Tibial artery (tissue), 4 donors: Measurements from ENCODE around the gene EPB41L2.

Source experiments
- DNase-seq, 2 donors: peaks; one replicate each; pipeline ENCODE4 v3.0.0-alpha.2; 2019
- H3K27ac ChIP-seq, 2 donors: fragments of 200-600 bp; sonication (generic) in 1 of 2; 1 replicate in 1 of 2; 2 replicates in 1 of 2; pipeline ENCODE4 v1.5.1; 2018 to 2019; ENCODE audit warnings: mild to moderate bottlenecking in 1 of 2
- H3K27me3 ChIP-seq, 2 donors: fragments of 200-600 bp; sonication (generic) in 1 of 2; one replicate each; pipeline versions ENCODE4 v1.5.1 to v1.6.0; 2016 to 2019
- H3K36me3 ChIP-seq, 3 donors: fragments of 200-600 bp; sonication (generic) in 2 of 3; one replicate each; pipeline ENCODE4 v1.5.1; 2016 to 2019; ENCODE audit warnings: mild to moderate bottlenecking in 2 of 3
- H3K4me1 ChIP-seq, 4 donors: fragments of 200-600 bp; sonication (generic) in 2 of 4; 1 replicate in 3 of 4; 2 replicates in 1 of 4; pipeline ENCODE4 v1.5.1; 2016 to 2019
- H3K4me3 ChIP-seq, 2 donors: fragments of 200-600 bp; sonication (generic) in 1 of 2; 1 replicate in 1 of 2; 2 replicates in 1 of 2; pipeline ENCODE4 v1.5.1; 2018 to 2019; ENCODE audit warnings: mild to moderate bottlenecking in 2 of 2
- H3K9me3 ChIP-seq, 3 donors: fragments of 200-600 bp; sonication (generic) in 1 of 3; one replicate each; pipeline ENCODE4 v1.5.1; 2016 to 2019
- CTCF ChIP-seq, 2 experiments: fragments of 200-600 bp in 1 of 2; fragments of 450-650 bp in 1 of 2; IDR thresholded peaks; one replicate each; pipeline ENCODE4 v1.5.1; 2017 to 2019; ENCODE audit warnings: antibody characterized with exemption in 2 of 2, mild to moderate bottlenecking in 1 of 2, moderate library complexity in 1 of 2
- intact Hi-C: fragments of 100-400 bp; cut with DNase I; formaldehyde crosslinking; loops from one replicate; pipeline ENCODE4 v1.15.0; 2023; ENCODE audit warnings: low total_unique reads

EPB41L2 gene

DNA sequence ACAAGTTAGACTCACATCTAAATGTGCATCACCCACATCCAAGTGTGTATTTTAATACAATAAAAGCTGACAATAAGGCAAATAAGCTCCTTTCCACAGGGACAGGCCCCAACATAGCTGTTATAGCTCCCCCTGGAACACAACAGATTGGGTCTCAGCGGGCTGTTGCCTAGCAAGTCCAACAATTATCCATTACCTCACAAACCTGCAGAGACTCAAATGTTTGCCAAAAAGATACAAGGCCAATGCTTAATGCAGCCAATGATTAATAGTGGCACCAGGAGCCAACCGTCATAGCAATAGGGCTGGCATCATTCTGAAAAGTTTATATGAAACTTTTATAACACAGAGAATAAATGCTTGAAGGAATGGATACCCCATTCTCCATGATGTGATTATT is 35.7 kb downstream of the EPB41L2 start:
- Histone ChIP-seq H3K4me1 (peaks cover 0 to 4% (median 0%) of the 10 kb centered on the region in 4 donors), H3K4me3 (no peak overlapping the region), H3K9me3 (no peaks in the 10 kb centered on the region), H3K36me3 (no peaks in the 10 kb centered on the region), H3K27ac (no peak overlapping the region), H3K27me3 (no peaks in the 10 kb centered on the region)
- no peak for TF ChIP-seq CTCF (IDR thresholded peaks at IDR 0.05)
- no peak for DNase-seq
- intact Hi-C loops = loop anchor here (10.0 kb wide), 1 partner anchor 53 kb away; no protein-coding TSS in a partner anchor

DNA sequence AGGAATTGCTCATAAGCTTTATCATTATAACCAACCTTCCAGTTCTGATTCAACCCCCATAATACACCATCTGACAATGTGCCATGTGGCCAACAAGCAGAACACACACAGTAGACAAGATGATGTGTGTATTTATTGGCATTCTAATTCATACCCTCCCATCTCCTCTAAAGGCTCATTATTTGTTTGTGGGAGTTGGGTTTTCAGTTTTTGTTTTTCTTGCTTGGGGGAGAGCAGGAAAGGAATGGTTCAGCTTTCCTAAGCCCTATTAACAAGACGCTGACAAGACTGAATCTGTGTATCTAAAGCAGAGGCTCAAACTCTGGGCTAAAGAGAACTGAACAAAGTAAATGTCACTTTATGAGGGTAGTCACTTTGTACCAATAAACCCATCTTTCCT is 36.8 kb downstream of the EPB41L2 start:
- H3K9me3 ChIP-seq = no peaks in the 10 kb centered on the region
- DNase-seq = no peak
- no peak for TF ChIP-seq CTCF (IDR thresholded peaks at IDR 0.05)
- H3K36me3 ChIP-seq = no peaks in the 10 kb centered on the region
- H3K4me1 ChIP-seq = peaks cover 0 to 4% (median 0%) of the 10 kb centered on the region in 4 donors
- intact Hi-C loops = loop anchor here (10.0 kb wide), 1 partner anchor 51 kb away; no protein-coding TSS in a partner anchor
- no peak overlapping the region for H3K27ac ChIP-seq
- no peaks in the 10 kb centered on the region for H3K27me3 ChIP-seq
- H3K4me3 ChIP-seq = no peak overlapping the region

DNA sequence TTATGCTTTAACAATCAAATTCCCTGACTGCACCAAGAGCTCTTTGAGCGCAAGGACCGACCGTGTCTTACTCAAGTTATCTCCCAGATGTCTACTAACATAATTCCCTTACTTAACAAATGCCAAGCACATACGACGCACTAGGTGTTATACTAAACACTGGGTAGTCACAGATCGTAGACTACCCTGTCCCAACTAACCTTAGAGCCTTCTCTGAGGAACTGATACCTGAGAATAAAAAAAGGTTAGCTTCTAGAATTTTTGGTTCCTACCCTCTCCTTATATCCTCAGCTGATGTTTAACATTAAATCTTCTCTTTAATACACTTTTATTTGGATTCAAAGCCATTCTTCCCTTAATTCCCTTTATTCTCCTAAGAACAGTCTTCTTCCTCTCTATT is 38.5 kb downstream of the EPB41L2 start:
- no peak overlapping the region for H3K27ac ChIP-seq
- no peak for TF ChIP-seq CTCF (IDR thresholded peaks at IDR 0.05)
- H3K4me3 ChIP-seq = no peak overlapping the region

DNA sequence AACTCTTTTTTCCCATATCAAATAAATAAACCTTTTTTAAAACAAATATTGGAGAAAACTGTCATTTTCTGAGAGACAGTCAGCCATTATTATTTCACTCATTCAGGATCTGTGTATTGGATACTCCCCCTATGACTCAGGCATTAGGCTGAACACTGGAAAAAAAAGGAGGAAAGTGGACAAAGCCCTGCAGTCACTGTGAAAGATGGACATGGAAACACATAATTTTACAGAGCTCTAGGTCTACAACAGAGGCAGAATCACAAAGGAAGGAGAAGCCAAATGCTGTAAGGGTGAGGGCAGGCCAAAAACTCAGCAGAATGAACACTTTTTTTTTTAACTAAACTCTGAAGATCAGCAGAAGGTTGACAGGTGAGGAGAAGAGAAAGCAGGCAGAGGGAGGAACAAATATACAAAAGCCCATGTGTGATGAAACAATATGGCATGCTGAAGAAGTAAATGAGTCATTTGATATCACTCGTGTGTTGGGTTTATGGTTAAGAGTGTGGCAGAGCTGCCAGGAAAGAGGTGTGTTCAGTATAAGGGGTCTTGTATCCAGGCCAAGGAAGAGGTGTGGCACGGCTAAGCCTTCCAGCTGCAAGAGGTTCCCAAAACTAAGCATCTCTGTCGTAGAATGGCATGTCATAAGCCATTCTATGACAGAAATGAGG is 39.1 kb downstream of the EPB41L2 start:
- Histone ChIP-seq H3K9me3 (no peaks in the 10 kb centered on the region), H3K27ac (no peak overlapping the region), H3K27me3 (no peaks in the 10 kb centered on the region), H3K4me3 (no peak overlapping the region), H3K4me1 (no peaks in the 10 kb centered on the region), H3K36me3 (no peaks in the 10 kb centered on the region)
- DNase-seq = no peak
- no peak for TF ChIP-seq CTCF (IDR thresholded peaks at IDR 0.05)
- intact Hi-C loops = loop anchor here (10.0 kb wide), 1 partner anchor 49 kb away; no protein-coding TSS in a partner anchor

More for the DNA sequence above, 38.5 kb downstream of the EPB41L2 start:
- Histone ChIP-seq H3K4me1 (peaks cover 0 to 4% (median 0%) of the 10 kb centered on the region in 4 donors), H3K36me3 (no peaks in the 10 kb centered on the region), H3K9me3 (no peaks in the 10 kb centered on the region), H3K27me3 (no peaks in the 10 kb centered on the region)
- DNase-seq = no peak
- intact Hi-C loops = loop anchor here (10.0 kb wide), 1 partner anchor 50 kb away; no protein-coding TSS in a partner anchor

DNA sequence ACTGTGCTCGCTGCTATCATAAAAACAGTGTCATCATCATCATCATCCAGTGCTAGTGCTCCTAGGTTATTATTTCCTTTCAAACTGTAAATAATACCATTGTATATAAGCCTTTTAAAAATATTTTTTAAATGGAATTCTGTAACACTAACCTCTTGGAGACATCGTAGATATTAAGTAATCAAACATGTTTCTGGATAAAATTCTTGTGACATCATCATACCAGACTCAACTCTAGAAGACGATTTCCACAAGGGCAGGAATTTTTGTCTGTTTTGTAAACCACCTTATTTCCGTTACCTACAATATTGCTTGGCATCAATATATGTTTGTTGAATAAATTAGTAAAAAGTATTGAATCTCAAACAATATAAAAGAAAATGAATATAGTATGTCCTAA is 40.4 kb downstream of the EPB41L2 start:
- no peaks in the 10 kb centered on the region for H3K4me1 ChIP-seq
- no peaks in the 10 kb centered on the region for H3K27me3 ChIP-seq
- no peak overlapping the region for H3K27ac ChIP-seq
- no peaks in the 10 kb centered on the region for H3K36me3 ChIP-seq
- no peak overlapping the region for H3K4me3 ChIP-seq
- DNase-seq = no peak
- no peaks in the 10 kb centered on the region for H3K9me3 ChIP-seq
- intact Hi-C loops = loop anchor here (1.0 to 10.0 kb wide), 2 partner anchors 39 to 48 kb away; no protein-coding TSS in a partner anchor
- no peak for TF ChIP-seq CTCF (IDR thresholded peaks at IDR 0.05)
